ENCODE data around the gene MAP4.
"Not testable (repeated sequence)": the region's sequence is repeated elsewhere in the genome, so short reads cannot be mapped to it uniquely, and the experiment has no call there.

Gene MAP4

GRCh38 chr3:48015431-48016180, 610 bp downstream of the MAP4 start:
- DNase-seq (ENCODE audit: low read depth), result no peak

GRCh38 chr3:48014358-48014757, 1.9 kb downstream of the MAP4 start:
- DNase-seq (ENCODE audit: low read depth), result no peak

DNA sequence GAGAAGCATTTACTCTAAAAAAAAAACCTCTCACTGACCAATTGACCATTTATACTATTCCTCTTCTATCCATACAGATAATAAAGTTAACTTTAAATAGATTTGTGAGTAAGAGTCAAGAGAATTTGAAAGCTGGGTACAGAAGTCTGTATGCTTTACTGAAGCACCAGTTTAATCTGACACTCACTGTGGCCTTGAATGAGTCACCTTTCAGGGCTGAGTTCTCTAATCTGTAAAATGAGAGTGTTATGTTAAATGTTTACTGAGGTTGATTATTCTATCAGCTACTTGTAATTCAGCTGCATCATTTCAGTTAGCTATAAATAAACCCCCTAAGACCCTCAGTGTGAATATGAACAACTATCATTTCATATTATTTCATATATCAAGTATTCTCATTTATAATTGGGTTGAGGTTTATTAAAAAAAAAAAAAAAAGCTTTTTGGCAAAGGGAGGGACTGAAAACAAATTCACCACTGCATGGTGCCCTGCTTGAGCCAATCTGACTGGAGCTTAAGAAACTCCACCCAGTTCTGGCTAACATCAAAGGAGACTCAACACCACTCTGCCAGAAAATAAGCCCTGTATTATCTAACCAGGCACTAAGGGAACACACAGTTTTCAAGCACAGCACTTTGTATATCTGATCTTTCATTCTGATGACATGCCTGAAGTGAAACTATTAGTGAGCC, 2.8 kb downstream of the MAP4 start:
- no peak for DNase-seq (ENCODE audit: low read depth)

- no peak for DNase-seq (ENCODE audit: low read depth)
Observed at GRCh38 chr3:48012659-48013058, 3.6 kb downstream of the MAP4 start.

GRCh38 chr3:48008066-48008465, 8.2 kb downstream of the MAP4 start:
- not testable (repeated sequence) for DNase-seq (ENCODE audit: low read depth)

GRCh38 chr3:48007361-48007760, 8.9 kb downstream of the MAP4 start:
- not testable (repeated sequence) for DNase-seq (ENCODE audit: low read depth)

DNA sequence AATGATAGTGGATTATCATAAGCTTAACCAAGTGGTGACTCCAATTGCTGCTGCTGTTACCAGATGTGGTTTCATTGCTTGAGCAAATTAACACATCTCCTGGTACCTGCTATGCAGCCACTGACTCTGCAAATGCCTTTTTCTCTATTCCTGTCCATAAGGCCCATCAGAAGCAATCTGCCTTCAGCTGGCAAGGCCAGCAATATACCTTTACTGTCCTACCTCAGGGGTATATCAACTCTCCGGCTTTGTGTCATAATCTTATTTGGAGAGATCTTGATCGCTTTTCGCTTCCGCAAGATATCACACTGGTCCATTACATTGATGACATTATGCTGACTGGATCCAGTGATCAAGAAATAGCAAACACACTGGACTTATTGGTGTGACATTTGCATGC, 9.4 kb downstream of the MAP4 start:
- not testable (repeated sequence) for DNase-seq (ENCODE audit: low read depth)

GRCh38 chr3:48004694-48005093, 11.5 kb downstream of the MAP4 start:
- DNase-seq (ENCODE audit: low read depth), result no peak

GRCh38 chr3:48002787-48003186, 13.4 kb downstream of the MAP4 start:
- no peak for DNase-seq (ENCODE audit: low read depth)

- no peak for DNase-seq (ENCODE audit: low read depth)
Observed at GRCh38 chr3:48001991-48002390, 14.2 kb downstream of the MAP4 start.

DNA sequence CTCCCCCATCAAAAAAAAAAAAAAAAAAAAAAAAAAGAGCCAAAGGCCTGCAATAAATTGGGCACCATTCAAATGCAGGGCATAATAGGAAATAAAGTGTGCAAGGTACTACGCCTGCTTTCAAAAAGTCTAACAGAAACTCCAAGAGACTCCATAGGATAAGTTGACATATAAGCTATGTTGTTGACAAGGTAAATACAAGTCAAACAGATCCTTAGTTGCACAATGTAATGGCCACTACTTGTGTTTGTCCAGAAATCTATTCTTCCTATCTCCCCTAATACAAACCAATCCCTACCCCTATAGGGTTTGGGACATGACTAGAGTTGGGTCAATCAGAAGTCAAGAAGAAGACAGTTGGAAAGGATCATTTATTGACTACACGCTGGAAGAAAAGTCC, 16.0 kb downstream of the MAP4 start:
- no peak for DNase-seq (ENCODE audit: low read depth)

DNA sequence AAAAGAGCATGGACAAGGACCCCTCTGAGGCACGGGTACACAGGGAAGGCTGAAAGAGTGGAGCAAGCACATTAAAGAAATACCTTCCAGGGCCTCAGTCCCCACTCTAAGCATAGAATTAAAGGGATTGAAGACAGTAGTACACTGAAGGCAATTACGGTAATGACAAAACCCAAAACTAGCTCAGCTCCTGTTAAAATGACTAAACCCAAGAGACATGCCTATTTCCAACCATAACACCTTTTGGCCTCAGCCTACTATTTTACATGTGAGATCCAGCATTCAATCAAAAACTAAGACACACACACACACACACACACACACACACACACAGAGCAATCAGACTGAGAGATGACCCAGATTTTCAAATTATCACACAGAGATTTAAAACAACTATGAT, 19.8 kb downstream of the MAP4 start:
- DNase-seq (ENCODE audit: low read depth), result no peak

GRCh38 chr3:47994180-47994579, 22.0 kb downstream of the MAP4 start:
- no peak for DNase-seq (ENCODE audit: low read depth)

- DNase-seq (ENCODE audit: low read depth), result no peak
Observed at GRCh38 chr3:47991341-47991740, 24.9 kb downstream of the MAP4 start.

GRCh38 chr3:47989981-47990440, 26.2 kb downstream of the MAP4 start:
- peak; percentile 31 for DNase-seq (ENCODE audit: low read depth)

- no peak for DNase-seq (ENCODE audit: low read depth)
Observed at GRCh38 chr3:47985381-47985780, 30.8 kb downstream of the MAP4 start.

DNA sequence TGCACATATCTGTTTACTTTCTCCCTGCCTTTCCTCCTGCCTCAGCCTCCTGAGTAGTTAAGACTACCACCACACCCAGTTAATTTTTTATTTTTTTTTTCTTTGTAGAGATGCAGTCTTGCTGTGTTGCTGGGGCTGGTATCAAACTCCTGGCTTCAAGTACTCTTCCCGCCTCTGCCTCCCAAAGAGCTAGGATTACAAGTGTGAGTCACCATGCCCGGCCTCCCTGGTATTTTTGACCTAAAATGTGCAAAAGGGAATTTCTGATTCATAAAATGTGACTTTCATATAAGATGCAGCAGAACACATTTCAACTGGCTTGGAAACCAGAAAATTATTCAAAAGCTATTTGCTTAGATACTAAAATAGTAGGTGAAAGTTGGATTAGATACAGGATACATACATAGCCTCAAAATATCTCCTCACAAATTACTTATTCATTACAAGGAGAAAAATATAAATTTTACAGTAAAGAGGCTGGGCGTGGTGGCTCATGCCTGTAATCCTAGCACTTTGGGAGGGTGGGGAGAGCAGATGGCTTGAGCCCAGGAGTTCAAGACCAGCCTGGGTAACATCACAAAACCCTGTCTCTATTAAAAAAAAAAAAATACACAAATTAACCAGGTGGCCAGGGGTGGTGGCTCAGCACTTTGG, 32.0 kb downstream of the MAP4 start:
- no peak for DNase-seq (ENCODE audit: low read depth)

GRCh38 chr3:47980795-47981194, 35.4 kb downstream of the MAP4 start:
- no peak for DNase-seq (ENCODE audit: low read depth)

DNA sequence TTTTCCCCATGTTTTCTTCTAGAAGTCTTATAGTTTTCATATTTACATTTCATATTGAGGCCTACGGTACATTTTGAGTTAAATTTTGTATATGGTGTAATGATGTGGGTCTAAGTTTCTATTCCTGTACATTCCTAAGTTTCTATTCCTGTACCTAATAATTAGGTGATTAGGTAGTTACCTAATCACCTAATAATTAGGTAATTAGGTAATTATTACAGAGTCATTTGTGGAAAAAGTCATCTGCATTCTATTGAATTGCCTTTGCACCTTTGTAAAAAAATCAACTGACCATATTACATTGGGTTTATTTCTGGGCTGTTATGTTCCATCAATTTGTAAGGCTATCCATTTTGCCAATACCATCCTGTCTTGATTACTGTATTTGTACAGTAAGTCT, 37.1 kb downstream of the MAP4 start:
- no peak for DNase-seq (ENCODE audit: low read depth)

- DNase-seq (ENCODE audit: low read depth), result no peak
Observed at GRCh38 chr3:47978386-47978785, 37.8 kb downstream of the MAP4 start.

GRCh38 chr3:47976135-47976732, 40.0 kb downstream of the MAP4 start:
- no peak for DNase-seq (ENCODE audit: low read depth)

DNA sequence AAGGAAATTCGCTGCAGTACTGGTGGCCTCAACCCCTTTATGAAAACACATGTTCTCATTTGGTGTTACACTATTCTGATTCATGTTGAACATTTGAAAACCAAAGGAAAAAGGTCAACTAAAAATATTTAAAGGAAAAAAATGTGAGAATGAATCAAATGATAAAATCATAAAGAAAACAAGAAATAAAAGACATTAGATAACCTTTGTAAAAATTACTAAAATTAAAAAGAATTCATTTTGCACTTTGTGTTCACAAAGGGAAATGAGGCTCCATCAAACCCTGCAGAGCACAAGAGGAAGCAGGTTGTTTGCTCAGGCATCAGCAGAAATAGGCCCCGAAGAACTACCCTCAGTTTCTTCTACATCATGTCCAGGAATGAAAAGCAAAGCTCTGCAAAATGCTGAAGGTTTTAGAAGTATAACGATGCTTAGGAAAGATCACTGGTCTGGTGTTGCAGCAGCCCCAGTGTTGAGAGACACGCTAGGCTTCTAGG, 41.2 kb downstream of the MAP4 start:
- no peak for DNase-seq (ENCODE audit: low read depth)

- no peak for DNase-seq (ENCODE audit: low read depth)
Observed at GRCh38 chr3:47971081-47971480, 45.1 kb downstream of the MAP4 start.
